OCI-LY7 (cell line): ENCODE results near the gene ST3GAL3. TPM values are rescaled to one million over a fixed set of nuclear protein-coding genes. Genes with fewer than 3 reads are reported as not detected.

Experiments used
- BruUV-seq: library from RNA; stranded (reverse); fragments of 400-500 nt; replicated peaks from 2 replicates; lab custom pipeline; 2021; lab: Mats Ljungman, UMichigan
- CTCF ChIA-PET: fragments of 300-600 bp; sonication (Branson Sonifier 250); formaldehyde crosslinking; loops from one replicate; lab custom pipeline; 2022; ENCODE audit warnings: antibody characterized with exemption; ENCODE audit not compliant: unreplicated experiment; lab: Charles Lee
- POLR2A ChIA-PET: fragments of 300-600 bp; sonication (Branson Sonifier 250); formaldehyde crosslinking; loops from one replicate; lab custom pipeline; 2022; ENCODE audit warnings: antibody characterized with exemption; lab: Charles Lee
- DNase-seq: peaks from one replicate; pipeline ENCODE4 v3.0.0-alpha.2; 2015; ENCODE audit warnings: low spot score
- H2AFZ ChIP-seq: fragments of 200-600 bp; sonication (generic), shearing (Covaris generic); 2 replicates; pipeline ENCODE4 v1.6.1; 2014; ENCODE audit warnings: mild to moderate bottlenecking, antibody characterized with exemption, low read length, moderate library complexity
- H3K27ac ChIP-seq: fragments of 200-600 bp; sonication (generic); 2 replicates; pipeline ENCODE4 v1.5.1; 2014; ENCODE audit warnings: mixed run types, low read depth, mild to moderate bottlenecking, moderate library complexity, low read length, inconsistent platforms; ENCODE audit not compliant: poor library complexity, severe bottlenecking
- H3K36me3 ChIP-seq: fragments of 200-600 bp; sonication (generic); 2 replicates; pipeline ENCODE4 v1.6.1; 2014; ENCODE audit warnings: mild to moderate bottlenecking, antibody characterized with exemption, low read length, moderate library complexity, mixed read lengths; ENCODE audit not compliant: insufficient read depth
- H3K4me1 ChIP-seq: fragments of 200-600 bp; sonication (generic); 2 replicates; pipeline ENCODE4 v1.5.1; 2014; ENCODE audit warnings: mild to moderate bottlenecking, low read length; ENCODE audit not compliant: insufficient read depth, poor library complexity, severe bottlenecking
- H3K4me2 ChIP-seq: fragments of 200-600 bp; sonication (generic); 2 replicates; pipeline ENCODE4 v1.6.1; 2014; ENCODE audit warnings: mild to moderate bottlenecking, low read length
- H3K4me3 ChIP-seq: fragments of 200-600 bp; sonication (generic); 2 replicates; pipeline ENCODE4 v1.5.1; 2014; ENCODE audit warnings: mild to moderate bottlenecking, low read depth, low read length; ENCODE audit not compliant: poor library complexity, severe bottlenecking
- H3K79me2 ChIP-seq: fragments of 200-600 bp; sonication (generic); 2 replicates; pipeline ENCODE4 v1.6.1; 2016; ENCODE audit warnings: low read depth, mild to moderate bottlenecking, low read length, moderate library complexity, mixed read lengths; ENCODE audit not compliant: insufficient read depth
- H3K9me2 ChIP-seq: fragments of 200-600 bp; sonication (generic); 2 replicates; pipeline ENCODE4 v1.6.1; 2016; ENCODE audit warnings: mild to moderate bottlenecking, low read length, mixed read lengths; ENCODE audit not compliant: insufficient read depth
- H3K9me3 ChIP-seq: fragments of 200-600 bp; sonication (generic); 2 replicates; pipeline ENCODE4 v1.6.1; 2014; ENCODE audit warnings: mild to moderate bottlenecking, mixed run types, low read length, mixed read lengths
- H4K20me1 ChIP-seq: fragments of 200-600 bp; sonication (generic); 2 replicates; pipeline ENCODE4 v1.6.1; 2014; ENCODE audit warnings: mild to moderate bottlenecking, antibody characterized with exemption, low read length, moderate library complexity, mixed read lengths; ENCODE audit not compliant: insufficient read depth
- CTCF ChIP-seq: fragments of 200-600 bp; sonication (generic); conservative IDR thresholded peaks from 2 replicates; pipeline ENCODE4 v1.5.1; 2014; ENCODE audit warnings: mild to moderate bottlenecking, antibody characterized with exemption, low read length, moderate library complexity, mixed read lengths
- EZH2phosphoT487 ChIP-seq: fragments of 200-600 bp; sonication (generic); IDR thresholded peaks from 2 replicates; pipeline ENCODE4 v1.6.1; 2018; ENCODE audit warnings: low read depth, borderline replicate concordance, mild to moderate bottlenecking, mixed run types, antibody characterized with exemption, low read length, moderate library complexity, mixed read lengths
- intact Hi-C: fragments of 100-400 bp; cut with micrococcal nuclease; formaldehyde crosslinking; loops from one replicate; pipeline ENCODE4 v1.10.0; 2022; ENCODE audit not compliant: unreplicated experiment
- total RNA-seq, 2 experiments: library from RNA; depleted of rRNA in 1 of 2; stranded (reverse); fragments of >200 nt in 1 of 2; shearing (Covaris generic) in 1 of 2; gene quantifications; 2 replicates each; pipeline ENCODE4 v1.2.3, GENCODE V29; 2014 to 2022

Gene ST3GAL3
- total RNA-seq, 2 experiments from 2014 or later = 24.0 to 45.0 TPM

- Histone ChIP-seq H3K9me3 (no peaks in the 10 kb centered on the region), H2AFZ (no peak overlapping the region), H3K4me1 (no peaks in the 10 kb centered on the region), H3K79me2 (no peaks in the 10 kb centered on the region), H4K20me1 (no peaks in the 10 kb centered on the region), H3K9me2 (no peaks in the 10 kb centered on the region), H3K4me2 (no peak overlapping the region), H3K4me3 (no peak overlapping the region), H3K36me3 (no peaks in the 10 kb centered on the region), H3K27ac (no peak overlapping the region)
- no peak for DNase-seq
- TF ChIP-seq EZH2phosphoT487 = no peak
- no peak for TF ChIP-seq CTCF
- no TSS peak for BruUV-seq
- ChIA-PET CTCF (no interaction called here), POLR2A (interaction anchor here (1.0 kb wide), 1 partner anchor 15 kb away, joined by 3 read pairs; no protein-coding TSS in a partner anchor)
- intact Hi-C loops = no loop called here
Measured at GRCh38 chr1:43912607-43913006, 205.3 kb downstream of the ST3GAL3 start.

DNA sequence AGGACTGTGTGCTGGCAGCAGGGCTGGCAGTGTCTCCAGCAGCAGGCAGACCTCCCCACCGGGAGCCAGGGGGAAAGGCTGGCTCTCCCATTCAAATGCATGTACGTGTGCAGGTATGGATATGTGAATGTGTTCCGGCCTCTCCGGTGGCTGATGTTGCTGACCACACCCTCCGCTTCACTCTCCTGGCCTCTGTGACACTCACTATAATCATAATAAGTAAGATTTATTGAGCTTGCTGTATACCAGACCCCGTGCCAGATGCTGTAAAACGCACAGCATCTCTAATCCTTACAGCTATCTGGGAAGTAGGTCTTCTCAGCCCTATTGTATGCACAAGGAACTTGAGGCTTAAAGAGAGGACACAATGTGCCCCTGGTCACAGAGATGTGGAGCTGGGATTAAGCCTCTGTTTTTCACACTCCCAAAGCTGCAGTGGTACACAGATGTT is 205.7 kb downstream of the ST3GAL3 start:
- no peak overlapping the region for H3K27ac ChIP-seq
- no peak overlapping the region for H3K4me2 ChIP-seq
- H3K4me3 ChIP-seq = no peak overlapping the region
- intact Hi-C loops = no loop called here
- no peaks in the 10 kb centered on the region for H3K4me1 ChIP-seq
- no peaks in the 10 kb centered on the region for H4K20me1 ChIP-seq
- DNase-seq = no peak
- H3K36me3 ChIP-seq = no peaks in the 10 kb centered on the region
- ChIA-PET CTCF (no interaction called here), POLR2A (no interaction called here)
- H2AFZ ChIP-seq = no peak overlapping the region
- H3K79me2 ChIP-seq = no peaks in the 10 kb centered on the region
- H3K9me3 ChIP-seq = no peaks in the 10 kb centered on the region
- BruUV-seq = no TSS peak
- H3K9me2 ChIP-seq = no peaks in the 10 kb centered on the region
- TF ChIP-seq CTCF (no peak), EZH2phosphoT487 (no peak)

DNA sequence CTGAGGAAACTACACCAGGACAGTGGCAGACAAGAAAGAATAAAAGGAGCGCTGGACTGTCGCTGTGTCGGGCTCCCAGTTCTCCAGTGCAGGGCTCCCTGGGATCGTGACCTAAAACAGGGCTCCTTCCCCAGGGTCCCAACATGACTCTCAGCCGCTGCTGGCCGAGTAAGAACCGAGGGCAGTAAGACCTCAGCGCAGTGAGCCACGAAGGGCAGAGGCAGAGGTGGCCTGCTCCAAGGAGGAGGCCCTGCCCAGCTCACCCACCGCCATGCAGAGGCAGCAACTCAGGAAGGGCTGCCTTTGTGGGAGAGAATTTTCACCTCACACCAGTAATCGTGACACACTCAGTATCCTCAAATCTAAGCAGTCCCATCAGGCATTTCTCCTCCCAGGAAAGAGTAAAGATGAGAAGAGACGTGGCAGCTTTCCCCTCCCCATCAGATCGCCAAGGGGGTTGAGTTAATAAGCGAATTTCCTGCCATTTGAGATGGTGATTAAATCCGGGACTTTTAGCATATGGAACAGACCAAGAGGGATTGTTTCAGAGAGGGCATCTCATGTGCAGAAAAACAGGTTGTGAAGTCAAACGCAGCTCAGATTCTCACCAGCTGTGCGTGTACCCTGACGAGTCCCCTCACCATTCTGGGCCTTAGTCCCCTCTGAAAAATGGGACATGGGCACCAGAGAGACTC is 206.5 kb downstream of the ST3GAL3 start:
- no TSS peak for BruUV-seq
- no peak for DNase-seq
- ChIA-PET CTCF (no interaction called here), POLR2A (no interaction called here)
- no peaks in the 10 kb centered on the region for H4K20me1 ChIP-seq
- no peak overlapping the region for H3K4me3 ChIP-seq
- TF ChIP-seq EZH2phosphoT487 (no peak), CTCF (no peak)
- H2AFZ ChIP-seq = no peak overlapping the region
- H3K36me3 ChIP-seq = no peaks in the 10 kb centered on the region
- no peaks in the 10 kb centered on the region for H3K4me1 ChIP-seq
- no peaks in the 10 kb centered on the region for H3K79me2 ChIP-seq
- H3K9me2 ChIP-seq = no peaks in the 10 kb centered on the region
- H3K4me2 ChIP-seq = no peak overlapping the region
- H3K27ac ChIP-seq = no peak overlapping the region
- intact Hi-C loops = no loop called here
- H3K9me3 ChIP-seq = no peaks in the 10 kb centered on the region
